ENCODE measurements around the gene FDCSP. TPM values are rescaled to one million over a fixed set of nuclear protein-coding genes. Genes with fewer than 3 reads are reported as not detected.

Gene FDCSP
- total and polyA plus RNA-seq, 2 of the 13 experiments (the other 11 are each of a cell fraction or from before 2014, with no cell fraction given) = not detected

GRCh38 chr4:70192895-70193294 is 33.0 kb upstream of the FDCSP start (continued):
- TF ChIP-seq DZIP1 (CRISPR knock-in tag; IDR thresholded peaks at IDR 0.05) (no peak), POGK (CRISPR knock-in tag; conservative IDR thresholded peaks at IDR 0.05) (no peak), IRF2 (CRISPR knock-in tag; IDR thresholded peaks at IDR 0.05) (no peak), TFE3 (CRISPR knock-in tag; IDR thresholded peaks at IDR 0.05) (peak; percentile 68; the same call in 1 of the 2 replicates), ZNF354B (CRISPR knock-in tag; IDR thresholded peaks at IDR 0.05) (no peak), KLF13 (CRISPR knock-in tag; IDR thresholded peaks at IDR 0.05) (no peak), ZNF646 (CRISPR knock-in tag; IDR thresholded peaks at IDR 0.05) (no peak), SMAD3 (CRISPR knock-in tag; IDR thresholded peaks at IDR 0.05) (peak; percentile 76; the same call in 1 of the 2 replicates), MEIS1 (CRISPR knock-in tag; IDR thresholded peaks at IDR 0.05; ENCODE audit: borderline replicate concordance) (no peak), ZNF589 (CRISPR knock-in tag; conservative IDR thresholded peaks at IDR 0.05) (no peak), ZNF3 (CRISPR knock-in tag; IDR thresholded peaks at IDR 0.05) (peak; percentile 47; the same call in 1 of the 2 replicates), EP300 (IDR thresholded peaks at IDR 0.05; ENCODE audit: low read depth in 2 of 2, low read length in 2 of 2) (peak in 1 of 2 experiments; percentile 85; a peak in 2 of 4 replicates), EP300 (CRISPR knock-in tag; IDR thresholded peaks at IDR 0.05; ENCODE audit: borderline replicate concordance) (peak; percentile 86)

All from HepG2 (cell line).